SK-N-DZ (cell line): ENCODE data around the gene MRPS14.
"Not testable (repeated sequence)": the region's sequence is repeated elsewhere in the genome, so short reads cannot be mapped to it uniquely, and the experiment has no call there.

Source experiments
- DNase-seq: peaks from one replicate; pipeline ENCODE4 v3.0.0-alpha.2; 2015; ENCODE audit warnings: low spot score

The MRPS14 gene

DNA sequence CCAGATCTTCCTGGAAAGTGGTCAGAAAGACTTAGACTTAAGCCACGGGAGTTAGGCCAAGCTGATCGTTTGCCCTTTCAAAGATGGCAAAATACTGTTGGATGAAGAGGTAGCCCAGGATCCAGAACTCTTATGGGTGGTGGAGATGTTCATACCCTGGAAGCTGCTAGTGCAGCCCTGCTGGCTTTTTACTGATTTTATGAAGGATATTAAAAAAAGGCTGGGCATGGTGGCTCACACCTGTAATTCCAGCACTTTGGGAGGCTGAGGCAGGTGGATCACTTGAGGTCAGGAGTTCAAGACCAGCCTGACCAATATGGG is 657 bp upstream of the MRPS14 start:
- DNase-seq = not testable (repeated sequence)

DNA sequence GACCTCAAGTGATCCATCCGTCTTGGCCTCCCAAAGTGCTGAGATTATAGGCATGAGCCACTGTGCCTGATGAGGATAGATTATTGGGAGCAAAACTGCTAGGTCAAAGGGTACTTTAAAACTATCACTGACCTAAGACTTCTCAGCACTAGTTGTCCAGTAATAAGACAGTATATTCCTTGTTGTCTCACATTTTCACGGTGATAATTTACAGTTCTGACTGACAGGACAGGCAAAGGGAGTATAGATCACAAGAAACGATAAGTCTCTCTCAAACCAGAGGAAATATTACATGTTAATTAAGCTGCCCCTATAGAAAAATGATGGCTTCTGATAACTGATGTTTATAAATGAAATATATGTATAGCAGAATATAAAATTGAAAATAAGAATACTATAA is 3.7 kb downstream of the MRPS14 start:
- no peak for DNase-seq

DNA sequence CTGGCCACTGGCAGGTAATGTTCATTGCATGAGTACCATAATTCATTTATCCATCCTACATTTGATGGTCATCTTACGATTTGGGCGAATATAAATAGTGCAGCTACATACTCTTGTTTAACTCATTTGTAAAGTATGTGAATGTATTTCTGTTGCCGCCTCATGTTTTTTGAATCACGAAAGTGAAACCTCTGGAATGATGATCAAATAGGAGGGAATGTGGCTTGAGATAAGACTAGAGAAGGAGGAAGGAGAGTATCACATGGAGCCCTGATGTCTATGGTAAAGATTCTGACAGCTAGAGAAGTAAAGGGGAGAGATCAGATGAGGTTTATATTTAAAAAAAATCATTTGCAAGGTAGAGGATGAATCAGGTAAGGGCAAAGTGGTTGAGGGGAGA is 8.0 kb downstream of the MRPS14 start:
- no peak for DNase-seq

DNA sequence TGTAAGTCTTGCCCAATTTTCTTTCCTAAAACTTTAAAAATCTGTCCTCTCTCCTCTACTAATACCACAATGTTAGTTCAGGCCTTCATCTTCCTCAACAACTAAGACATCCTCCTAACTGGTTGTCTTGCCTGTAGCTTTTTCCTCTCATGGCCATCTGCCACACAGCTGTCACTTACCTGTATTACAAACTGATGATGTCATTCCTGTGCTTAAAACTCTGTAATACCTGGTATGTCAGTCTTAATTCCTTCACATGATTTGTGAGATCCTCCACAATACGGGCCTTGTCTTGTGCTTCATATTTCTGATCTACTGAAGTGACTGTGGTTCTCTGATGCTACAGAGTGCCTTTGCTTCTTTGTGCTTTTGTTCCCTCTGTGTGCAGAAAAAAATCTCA is 9.8 kb downstream of the MRPS14 start:
- DNase-seq = no peak

DNA sequence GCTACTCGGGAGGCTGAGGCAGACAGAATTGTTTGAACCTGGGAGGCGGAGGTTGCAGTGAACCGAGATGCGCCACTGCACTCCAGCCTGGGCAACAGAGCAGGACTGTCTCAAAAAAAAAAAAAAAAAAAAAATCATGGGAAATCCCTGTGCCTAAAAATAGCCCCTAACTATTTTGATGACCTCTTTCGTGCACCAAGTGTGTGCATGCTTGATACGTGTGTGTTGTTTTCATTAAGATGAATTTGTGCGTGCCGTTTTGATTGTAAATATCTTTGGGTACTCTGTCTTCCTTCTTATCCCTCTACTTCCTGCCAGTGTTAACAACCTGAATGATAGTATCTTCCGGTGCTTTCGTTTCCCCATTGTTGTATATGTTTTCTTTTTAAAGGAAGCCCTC is 13.7 kb downstream of the MRPS14 start:
- no peak for DNase-seq

DNA sequence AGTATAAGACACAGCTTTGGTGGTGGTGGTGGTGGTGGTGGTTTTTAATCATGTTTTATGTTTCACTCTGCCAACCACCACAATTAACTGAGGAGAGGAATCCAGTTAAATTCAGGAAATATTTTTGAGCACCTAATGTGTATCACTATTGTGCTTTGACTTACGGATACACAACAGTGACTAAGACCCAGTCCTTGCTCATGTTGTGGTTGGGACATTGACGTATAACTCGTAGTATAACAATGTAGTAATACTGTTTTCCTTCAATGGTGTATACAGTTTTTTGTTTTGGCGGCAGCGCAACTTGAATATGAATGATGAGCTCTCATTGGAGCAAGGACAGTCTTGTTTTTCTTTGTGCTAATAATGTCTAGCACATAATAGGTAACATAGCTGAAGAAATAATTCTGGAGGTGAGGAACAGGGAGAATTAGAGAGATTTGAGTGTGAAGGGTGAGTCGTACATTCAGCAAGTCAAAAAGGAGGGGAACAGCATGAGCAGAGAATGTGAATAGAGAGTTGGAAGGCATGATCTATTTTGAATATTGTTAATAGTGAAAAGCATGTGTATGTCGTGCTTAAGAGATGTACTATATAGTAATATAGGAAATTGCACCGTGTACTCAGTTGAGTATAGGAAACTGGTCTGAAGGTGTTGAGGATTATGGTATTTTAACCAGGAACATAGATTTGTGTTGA is 18.0 kb downstream of the MRPS14 start:
- DNase-seq = no peak

DNA sequence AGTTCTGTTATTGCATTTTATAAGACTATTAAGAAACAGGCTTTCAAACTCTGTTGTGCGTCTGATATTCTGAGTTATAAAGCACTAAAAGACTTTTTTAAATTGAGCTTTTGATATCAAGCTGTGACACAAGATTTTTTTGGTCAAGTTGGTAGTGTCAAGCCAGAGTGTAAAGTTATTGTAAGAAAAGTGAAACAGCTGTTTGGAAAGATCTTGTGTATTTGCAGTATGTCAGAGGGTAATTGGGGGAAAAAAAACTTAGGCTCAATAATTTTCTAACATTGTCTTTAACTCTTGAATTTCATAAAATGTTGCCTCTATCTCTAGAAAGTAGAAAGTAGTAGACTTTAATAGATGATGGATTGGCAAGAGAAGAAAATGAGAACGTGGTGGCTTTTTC is 19.7 kb downstream of the MRPS14 start:
- no peak for DNase-seq

DNA sequence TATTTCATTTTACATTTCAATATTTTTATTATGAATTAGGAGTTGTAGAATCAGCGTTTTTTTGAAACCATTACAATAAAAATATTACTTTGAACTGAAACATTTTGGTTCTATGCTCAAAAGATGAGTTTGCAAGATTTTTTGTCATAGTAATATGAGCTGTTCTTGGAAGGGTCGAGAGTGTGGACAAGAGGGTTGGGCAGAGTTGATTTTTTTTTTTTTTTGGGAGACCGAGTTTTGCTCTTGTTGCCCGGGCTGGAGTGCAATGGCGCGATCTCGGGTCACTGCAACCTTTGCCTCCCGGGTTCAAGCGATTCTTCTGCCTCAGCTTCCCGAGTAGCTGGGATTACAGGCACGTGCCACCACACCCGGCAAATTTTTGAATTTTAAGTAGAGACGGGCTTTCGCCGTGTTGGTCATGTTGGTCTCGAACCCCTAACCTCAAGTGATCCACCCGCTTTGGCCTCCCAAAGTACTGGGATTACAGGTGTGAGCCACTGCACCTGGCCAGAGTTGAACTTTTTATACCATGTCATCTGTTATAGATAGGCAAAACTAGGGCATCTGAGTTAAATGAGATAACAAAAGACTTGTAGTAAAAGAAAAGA is 20.2 kb downstream of the MRPS14 start:
- DNase-seq = no peak

DNA sequence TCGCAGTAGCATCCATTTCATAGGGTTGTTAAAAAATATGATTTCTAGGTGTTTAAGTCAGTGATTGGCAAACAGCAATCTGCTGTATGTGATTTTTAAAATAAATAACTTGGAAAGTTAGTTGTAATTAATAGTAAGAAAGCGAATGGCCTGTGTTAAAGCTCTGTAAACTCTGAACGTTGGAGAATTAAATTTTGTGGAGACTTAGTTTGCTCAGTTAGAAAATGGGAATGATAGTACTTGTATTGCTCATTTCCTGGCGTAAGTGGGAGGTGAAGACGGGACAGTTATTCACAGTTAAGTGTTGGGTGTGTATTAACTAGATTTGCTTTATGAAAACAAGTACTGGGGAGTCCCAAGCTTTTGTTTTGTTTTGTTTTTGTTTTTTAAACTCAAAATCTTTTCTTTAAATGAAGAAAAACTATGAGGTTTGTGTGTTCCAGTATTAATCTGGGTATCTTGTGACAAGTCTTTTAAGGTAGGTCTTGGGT is 22.5 kb downstream of the MRPS14 start:
- DNase-seq = no peak

DNA sequence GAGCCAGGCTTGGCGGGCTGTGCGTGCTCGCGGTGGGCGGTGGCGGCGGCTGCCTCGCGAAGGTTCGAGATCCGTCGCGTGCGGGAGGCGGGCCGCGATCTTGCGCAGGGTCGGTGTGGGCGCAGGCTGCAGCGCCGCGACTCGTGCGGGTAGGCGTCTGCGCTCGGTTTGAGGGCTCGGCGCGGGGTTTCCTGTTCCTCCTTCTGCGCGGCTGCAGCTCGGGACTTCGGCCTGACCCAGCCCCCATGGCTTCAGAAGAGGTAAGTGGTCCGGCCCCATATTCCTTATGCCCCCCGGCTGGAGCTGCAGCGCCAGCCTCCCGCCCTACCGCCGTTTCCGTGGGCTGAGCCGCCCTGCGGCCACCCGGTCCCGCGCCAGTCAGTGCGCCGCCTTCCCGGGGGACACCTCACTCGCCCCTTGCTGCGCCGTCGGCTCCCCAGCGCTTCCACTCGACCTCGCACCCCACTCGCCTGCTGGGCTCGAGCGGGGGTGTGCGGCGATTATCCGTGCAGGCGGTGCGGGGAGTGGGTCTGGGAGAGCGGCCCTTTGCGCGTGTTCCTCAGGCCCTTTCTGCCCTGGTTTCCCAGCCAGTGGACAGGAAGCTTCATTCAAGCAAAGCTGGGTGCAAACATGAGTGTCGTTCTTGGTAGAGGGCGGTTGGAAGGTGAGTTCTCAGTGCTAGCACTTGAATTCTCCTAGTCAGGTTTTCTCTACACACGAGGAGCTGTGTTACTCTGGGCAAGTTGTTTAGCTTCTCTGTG is 23.1 kb downstream of the MRPS14 start, which contains the start of gene CACYBP:
Gene CACYBP (plus strand): TSS at position 12 of the 761 bp plus-strand sequence. CDS start 234 bp downstream, at position 246.
- DNase-seq = peak; percentile 29

DNA sequence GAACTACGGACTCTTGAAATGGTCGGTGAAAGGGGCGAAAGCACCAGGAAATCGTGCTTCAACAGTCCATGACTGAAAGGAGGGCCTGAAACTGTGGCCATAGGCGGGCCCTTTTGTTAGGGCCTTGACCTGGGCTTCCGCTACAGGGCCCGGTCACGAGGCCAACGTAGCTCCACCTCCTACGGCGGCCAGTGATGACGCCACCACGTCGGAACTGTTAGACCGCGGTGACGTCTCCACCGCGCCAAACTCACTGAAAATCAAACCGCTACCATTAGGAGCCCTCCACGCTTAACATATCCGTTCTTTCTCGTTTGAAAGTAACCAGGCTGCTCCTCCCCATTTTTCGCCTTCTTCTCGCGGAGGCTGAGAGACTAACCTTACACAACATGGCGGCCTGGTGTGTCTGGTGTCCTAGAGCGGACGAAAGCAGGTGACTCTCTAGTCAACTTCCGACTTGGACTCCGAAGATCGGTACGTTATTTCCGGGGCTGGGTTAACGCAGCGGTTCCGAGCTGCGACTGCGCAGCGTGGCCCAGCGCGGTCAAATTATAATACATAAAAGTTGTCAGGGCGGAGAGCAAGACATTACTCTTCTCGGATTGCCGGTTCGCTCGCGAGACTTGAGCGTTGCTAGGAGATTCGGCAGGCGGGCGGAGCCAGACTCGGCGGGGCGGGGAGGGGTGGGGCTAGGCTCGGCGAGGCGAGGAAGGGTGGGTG is 23.8 kb downstream of the MRPS14 start:
- peak; percentile 98 for DNase-seq

DNA sequence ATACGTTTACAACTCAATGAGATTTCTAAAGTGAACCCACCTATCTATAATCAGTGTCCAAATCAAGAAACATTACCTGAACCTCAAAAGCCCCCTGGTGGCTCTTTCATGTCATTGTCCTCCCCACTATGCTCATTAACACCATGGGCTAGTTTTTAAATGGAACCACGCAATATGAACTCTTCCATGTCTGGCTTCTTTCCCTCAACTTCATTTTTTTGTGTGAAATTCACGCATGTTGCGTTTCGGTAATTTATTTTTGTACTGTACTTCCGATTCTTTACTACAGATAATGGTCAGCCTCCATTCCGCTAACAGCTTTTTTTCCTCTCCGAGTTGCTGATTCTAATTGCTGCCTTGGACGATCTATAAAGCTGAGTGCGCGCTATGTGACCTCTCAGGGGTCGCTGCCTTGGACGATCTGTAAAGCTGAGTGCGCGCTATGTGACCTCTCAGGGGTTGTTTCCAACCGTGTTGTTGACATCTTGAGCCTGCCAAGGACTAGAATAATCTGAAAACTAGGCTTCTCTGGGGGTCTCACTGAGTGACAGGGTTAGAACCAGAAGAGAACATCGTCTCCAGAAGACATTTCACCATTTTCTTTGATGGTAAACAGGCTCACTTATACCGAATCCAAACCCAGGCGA is 24.5 kb downstream of the MRPS14 start:
- DNase-seq = peak; percentile 75

DNA sequence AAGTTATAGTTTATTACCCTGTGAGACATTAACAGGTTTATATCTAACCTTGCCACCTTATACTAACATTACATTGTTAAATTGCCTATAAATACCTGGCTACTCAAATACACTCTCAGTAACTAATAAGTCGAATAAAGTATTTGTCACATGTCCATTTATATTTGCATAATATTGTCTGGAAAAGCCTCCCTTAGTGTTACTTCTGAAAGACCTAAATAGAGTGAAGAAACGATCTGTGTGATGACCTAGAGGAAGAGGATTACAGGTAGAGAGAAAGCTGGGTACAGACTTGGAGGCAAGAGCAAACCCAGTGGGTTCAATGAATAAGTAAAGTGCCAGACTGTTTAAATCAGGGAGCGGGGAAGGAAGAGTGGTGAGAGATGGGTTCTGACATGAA is 26.2 kb downstream of the MRPS14 start:
- no peak for DNase-seq

DNA sequence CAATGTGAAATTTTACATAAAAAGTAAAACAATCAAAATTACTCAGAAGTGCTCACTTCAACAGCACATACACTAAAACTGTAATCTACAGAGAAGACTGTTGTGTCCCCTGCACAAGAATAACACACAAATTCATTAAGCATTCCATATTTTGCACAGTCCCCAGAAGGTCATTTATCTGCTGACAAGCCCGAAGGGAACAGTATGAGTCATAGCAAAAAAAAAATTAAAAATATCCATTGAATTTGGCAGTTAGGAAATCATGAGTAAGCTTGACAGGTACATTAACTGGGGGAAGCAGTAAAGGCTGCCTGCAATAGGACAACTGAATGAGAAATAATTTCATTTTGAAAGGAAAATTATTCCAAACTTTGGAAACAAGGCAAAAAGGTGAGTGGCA is 26.7 kb downstream of the MRPS14 start:
- no peak for DNase-seq

DNA sequence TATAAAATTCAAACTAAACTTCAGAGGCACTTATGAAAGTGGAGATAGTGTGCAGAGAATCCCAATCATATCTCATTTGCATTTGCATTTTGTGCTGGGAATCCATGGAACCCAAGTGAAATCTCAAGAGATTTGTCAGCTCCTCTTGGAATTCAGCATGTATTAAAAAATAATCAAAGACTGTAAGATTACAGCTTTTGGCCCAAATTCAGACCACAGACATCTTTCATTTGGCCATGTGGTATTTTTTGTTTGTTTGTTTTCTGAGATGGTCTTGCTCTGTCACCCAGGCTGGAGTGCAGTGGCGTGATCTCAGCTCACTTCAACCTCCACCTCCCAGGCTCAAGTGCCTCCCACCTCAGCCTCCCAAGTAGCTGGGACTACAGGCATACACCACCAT is 27.3 kb downstream of the MRPS14 start:
- no peak for DNase-seq

DNA sequence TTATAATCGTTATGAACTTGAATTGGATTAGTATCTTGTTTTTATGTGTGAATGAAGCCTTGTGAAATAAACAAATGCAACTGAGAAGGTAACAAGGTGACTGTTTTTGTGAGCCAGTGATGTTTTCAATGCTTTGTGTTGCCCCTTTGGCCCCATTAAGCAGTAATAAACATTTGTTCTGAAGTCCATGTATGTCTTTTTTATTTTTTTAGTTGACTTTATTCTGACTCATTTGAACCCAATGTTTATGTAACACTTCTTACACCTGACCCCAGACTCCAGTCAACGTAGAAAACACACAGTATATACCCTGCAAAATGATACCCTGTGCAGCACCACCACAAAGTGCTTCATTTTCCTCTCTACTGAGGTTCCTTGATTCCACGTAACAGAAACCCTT is 28.1 kb downstream of the MRPS14 start:
- DNase-seq = no peak

DNA sequence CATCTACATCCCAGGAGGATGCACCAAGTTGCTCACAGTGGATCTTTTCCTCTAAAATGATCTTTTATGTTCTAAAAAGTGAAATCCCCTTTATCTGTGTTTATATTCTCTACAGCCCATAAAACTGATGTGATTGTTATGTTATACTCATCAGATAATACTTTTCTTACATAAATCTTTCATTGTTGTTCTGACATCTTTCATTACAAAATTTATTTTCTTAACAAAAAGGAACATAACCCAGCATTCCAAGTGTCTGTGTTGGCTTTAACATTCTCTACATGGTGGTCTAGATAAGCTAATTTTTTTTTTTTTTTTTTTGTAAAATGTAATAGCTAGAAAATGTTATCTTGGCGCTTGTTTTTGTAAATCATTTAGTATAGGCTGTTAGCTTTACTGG is 31.8 kb downstream of the MRPS14 start:
- no peak for DNase-seq

DNA sequence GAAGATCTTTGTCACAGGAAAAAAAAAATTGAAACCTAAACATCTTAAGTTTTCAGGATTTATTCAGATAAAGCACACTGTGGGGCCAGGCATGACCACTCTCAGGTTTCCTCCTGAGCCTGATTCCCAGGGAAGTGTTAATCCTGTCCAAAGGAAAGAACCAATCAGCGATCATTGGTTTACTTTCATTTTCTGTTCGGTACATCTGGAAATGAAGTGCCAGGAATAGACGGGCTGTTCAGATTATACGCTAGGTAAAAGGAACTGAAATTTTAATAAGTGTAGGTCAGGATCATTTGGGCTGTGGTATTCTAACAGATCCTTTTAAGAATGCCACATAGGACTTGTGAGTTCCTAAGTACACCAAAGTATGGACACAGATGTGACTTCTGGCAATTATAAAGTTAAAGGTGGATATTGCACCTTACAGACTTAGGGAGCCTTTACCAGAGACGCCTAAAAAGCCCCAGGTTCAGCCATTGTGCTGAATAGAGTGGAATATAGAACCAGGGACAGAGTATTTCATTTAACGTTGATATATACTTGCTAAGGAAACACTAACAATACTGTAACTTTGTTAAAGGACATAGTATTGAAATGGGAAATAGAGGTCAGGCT is 32.7 kb downstream of the MRPS14 start:
- no peak for DNase-seq

DNA sequence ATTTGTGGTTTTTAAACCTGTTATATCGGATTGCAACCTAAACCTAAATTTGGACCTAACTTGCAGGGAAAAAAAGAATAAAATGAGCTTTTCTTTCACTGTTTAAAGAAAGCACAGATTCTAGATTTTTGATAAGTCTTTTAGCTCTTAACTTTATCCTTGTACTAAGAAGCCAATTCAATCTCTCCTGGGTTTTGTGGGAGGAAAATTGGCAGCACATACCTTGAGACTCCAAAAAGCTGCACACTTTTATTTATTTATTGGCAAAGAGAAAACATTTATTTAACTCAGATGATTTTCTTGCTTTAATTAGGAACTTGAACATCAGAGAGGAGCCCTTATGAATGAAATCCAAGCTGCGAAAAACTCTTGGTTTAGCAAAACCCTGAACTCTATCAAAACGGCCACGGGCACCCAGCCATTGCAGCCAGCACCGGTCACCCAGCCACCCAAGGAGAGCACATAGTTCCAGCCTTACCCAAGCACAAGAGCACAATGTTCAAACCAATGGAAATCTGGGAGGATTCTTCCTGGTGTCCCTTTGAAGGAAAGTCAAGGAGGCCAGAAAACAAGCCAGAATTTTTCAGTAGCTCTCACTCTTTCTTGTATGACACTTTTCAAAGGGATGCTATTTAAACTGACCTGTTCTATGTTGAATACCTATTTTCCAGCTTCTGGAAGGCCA is 33.5 kb downstream of the MRPS14 start:
- DNase-seq = no peak

DNA sequence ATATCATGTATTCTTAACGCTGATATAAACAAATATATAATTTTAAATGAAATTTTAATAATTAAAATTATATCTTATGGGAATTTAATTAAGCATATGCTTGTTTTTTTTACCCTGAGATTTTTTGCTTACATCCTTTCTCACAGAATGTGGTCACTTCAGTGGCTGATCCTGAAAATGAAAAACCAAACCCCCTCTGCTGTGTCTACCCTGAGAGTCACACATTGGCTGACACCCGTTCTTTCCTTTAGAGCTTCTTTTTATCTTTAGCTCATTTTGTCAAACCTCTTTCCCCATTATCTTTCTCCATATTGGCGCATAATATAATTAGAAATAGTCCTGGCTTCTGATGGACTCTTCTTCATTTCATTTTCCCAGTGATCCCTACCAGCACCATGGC is 34.2 kb downstream of the MRPS14 start:
- no peak for DNase-seq

DNA sequence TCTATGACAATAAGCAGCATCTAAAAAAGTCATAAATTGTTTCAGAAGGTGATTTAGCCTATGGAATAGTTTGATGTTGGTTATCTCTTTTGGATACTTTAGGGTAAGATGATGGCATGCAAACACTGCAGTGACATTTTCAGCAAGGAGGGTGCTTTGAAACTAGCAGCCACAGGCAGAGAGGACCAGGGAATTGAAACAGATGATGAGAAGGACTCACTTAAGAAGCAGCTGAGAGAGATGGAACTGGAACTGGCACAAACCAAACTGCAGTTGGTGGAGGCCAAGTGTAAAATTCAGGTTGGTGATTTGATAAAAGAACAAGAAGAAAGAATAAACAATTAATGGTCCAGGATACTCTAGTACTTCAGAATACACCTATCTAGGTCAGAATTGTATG is 34.7 kb downstream of the MRPS14 start:
- no peak for DNase-seq
